ENCODE measurements around the gene RBBP8. TPM values are rescaled to one million over a fixed set of nuclear protein-coding genes. Genes with fewer than 3 reads are reported as not detected.

The RBBP8 gene
- polyA plus RNA-seq, 1 experiment = 22.1 TPM

DNA sequence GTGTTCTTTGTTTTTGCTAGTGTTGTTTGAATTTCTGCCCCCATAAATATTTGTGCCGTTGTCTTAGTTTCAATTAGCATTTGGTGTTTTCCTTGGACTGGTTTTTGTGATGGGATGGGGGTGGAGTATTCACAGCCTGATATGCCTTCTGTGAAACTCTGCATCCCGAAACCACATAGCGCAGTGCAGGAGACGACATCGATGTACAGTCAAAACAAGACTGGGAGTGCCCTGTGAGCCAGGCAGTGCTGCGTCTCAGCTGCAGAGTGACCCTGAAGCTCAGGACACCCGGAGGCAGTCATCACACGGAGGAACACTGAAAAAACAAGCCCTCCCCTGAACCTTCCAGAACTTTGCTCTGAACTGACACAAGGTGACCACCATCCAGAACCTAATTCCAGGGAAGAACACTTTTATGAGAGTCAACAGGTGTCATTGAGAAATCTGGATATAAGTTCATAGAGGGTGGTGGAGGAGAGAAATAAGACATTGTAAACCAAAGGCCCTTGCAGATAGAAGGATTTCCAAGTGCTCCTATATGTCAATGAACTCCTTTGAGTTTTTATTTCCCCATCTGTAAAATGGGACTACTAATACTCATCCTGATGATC, 141.0 kb downstream of the RBBP8 start:
- no peak overlapping the region for H3K4me3 ChIP-seq (ENCODE audit: low read depth, low read length)
- H3K27me3 ChIP-seq (ENCODE audit: control insufficient read depth, insufficient read depth, low read length) = no peaks in the 10 kb centered on the region
- DNase-seq (ENCODE audit: low read depth, low spot score) = no peak
- H3K27ac ChIP-seq (ENCODE audit: low read depth, low read length) = no peak overlapping the region
- no peaks in the 10 kb centered on the region for H3K9me3 ChIP-seq (ENCODE audit: control insufficient read depth, insufficient read depth, low read length)
- POLR2A ChIA-PET = no interaction called here
- CTCF ChIA-PET = no interaction called here
- TF ChIP-seq, protein P1, sequence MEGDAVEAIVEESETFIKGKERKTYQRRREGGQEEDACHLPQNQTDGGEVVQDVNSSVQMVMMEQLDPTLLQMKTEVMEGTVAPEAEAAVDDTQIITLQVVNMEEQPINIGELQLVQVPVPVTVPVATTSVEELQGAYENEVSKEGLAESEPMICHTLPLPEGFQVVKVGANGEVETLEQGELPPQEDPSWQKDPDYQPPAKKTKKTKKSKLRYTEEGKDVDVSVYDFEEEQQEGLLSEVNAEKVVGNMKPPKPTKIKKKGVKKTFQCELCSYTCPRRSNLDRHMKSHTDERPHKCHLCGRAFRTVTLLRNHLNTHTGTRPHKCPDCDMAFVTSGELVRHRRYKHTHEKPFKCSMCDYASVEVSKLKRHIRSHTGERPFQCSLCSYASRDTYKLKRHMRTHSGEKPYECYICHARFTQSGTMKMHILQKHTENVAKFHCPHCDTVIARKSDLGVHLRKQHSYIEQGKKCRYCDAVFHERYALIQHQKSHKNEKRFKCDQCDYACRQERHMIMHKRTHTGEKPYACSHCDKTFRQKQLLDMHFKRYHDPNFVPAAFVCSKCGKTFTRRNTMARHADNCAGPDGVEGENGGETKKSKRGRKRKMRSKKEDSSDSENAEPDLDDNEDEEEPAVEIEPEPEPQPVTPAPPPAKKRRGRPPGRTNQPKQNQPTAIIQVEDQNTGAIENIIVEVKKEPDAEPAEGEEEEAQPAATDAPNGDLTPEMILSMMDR (IDR thresholded peaks at IDR 0.05; ENCODE audit: low read depth, low read length) = no peak

Small RNA genes lying within 50 kb of the gene (small RNA-seq; reads per million reads assigned to genes)
- gene RF00019 (ENCODE audit: insufficient read length, low read depth) (not detected), gene RN7SL745P (ENCODE audit: insufficient read length, low read depth) (not detected)

Other genes starting within 250 kb of the RBBP8 start
- gene CABLES1, start 202.2 kb downstream of the RBBP8 start, polyA plus RNA-seq (2011; rRNA removed) = 25.7 and 29.6 TPM in 2 replicates